HG02870 (cell line): Measurements from ENCODE around the gene TCP11L1.
"Not testable (repeated sequence)": the region's sequence is repeated elsewhere in the genome, so short reads cannot be mapped to it uniquely, and the experiment has no call there.

Experiments used
- ATAC-seq: cut with Tn5 transposase; IDR thresholded peaks from one replicate; pipeline ENCODE4 v1.9.1; 2021; ENCODE audit warnings: mild to moderate bottlenecking, moderate library complexity; ENCODE audit not compliant: unreplicated experiment

TCP11L1 gene

DNA sequence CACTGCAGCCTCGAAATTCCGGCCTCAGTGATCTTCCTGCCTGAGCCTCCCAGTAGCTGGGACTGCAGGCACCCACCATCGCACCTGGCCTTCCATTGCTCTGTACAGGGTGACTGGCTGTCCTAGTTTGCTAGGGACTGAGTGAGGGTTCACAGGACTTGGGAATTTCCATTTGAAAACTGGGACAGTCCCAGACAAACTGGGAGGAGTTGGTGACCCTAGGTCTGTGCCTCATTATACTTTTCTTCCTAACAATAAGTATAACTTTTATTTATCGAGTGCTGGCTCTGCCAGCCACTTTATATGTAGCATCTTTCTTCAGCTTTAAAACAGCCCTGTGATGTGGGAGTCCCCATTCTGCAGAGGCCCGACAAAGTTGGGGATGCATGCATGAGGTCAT, 25.5 kb downstream of the TCP11L1 start:
- ATAC-seq, result no peak

GRCh38 chr11:33065445-33066178, 26.2 kb downstream of the TCP11L1 start:
- ATAC-seq, result peak; percentile 39

GRCh38 chr11:33067294-33067693, 27.9 kb downstream of the TCP11L1 start:
- ATAC-seq, result no peak

- ATAC-seq, result no peak
Measured at GRCh38 chr11:33068611-33069340, 29.4 kb downstream of the TCP11L1 start.

DNA sequence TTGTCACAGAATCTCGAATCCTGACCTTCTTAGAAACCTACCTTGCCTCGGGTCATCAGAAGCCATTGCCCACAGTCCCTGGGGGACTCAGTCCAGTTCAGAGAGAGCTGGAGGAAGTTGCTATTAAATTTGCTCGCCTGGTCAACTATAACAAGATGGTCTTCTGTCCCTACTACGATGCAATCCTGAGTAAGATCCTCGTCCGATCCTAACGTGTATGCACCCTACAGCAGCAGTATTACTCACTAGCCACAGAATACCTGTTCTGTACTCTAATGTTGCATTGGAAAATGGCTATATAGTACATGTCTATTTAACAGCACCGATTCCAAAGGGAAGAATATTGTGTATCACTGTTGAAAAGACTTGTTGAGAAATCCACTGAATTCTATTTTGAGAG, 33.1 kb downstream of the TCP11L1 start:
- no peak for ATAC-seq

DNA sequence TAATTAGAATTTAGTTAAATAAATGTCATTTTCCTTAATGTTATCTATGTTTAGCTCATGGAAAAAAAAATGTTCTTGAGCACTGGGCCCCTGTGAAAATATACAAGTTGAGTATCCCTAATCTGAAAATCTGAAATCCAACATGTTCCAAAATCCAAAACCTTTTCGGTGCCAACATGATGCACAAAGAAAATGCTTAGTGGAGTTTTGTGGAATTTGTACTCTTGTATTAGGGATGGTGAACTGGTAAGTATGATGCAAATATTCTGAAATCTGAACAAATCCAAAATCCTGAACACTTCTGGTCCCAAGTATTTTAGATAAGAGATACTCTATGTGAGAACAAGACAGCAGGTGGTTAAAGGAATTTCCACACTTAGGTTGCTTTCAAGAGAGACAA, 44.5 kb downstream of the TCP11L1 start:
- ATAC-seq, result no peak

DNA sequence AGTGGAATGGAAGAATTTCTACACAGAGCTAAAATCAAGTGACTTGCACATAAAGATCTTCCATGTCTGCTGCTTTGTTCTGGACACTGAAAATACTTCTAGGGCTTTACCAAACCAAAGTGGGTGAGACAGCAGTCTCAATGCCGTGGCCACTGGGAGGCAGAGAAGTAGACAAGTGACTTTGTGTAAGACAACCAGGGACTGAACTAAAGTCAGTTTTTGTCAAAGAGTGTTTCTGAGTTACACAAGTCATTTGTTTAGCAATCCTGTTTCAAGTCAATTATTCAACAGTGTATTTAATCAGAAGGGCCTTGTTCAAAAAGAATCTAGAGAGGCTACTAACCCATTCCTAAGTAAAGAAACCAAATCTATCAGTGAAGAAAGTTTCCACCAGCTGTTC, 46.6 kb downstream of the TCP11L1 start:
- no peak for ATAC-seq

DNA sequence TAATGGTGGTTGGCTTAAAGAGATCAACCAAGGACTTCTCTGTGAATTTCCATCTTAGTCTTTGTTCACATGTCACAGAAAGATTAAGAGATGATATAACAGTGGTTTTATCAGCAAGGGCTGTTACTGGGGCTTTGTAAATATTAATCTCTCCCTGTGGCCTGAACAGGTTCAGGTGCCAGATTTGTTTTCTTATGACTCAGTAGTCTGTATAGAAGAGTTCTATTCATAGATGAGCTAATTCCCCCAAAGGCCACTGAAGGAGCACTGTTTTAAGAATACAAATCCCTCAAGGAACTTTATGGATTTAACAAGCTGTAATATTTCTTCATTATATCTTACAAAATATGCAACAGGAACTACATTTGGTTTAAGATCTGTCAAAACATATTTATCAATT, 50.4 kb downstream of the TCP11L1 start:
- ATAC-seq, result no peak

DNA sequence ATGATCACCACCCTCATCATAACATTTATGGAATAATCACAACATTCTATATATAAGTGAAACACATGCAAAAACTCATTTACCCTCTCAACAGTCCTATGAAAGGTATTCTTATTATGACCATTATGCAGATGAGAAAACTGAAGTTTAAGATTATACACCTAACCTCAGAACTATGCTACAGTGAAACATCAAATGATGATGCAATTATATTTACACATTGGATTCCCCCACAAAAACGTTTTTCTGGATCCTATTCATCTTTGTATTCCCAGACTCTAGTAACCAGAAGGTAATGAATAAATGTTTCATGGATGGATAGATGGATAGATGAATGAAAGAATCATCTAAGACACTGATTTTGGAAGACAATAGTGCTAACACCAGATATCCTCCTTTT, 54.8 kb downstream of the TCP11L1 start:
- no peak for ATAC-seq

GRCh38 chr11:33103836-33104235, 64.5 kb downstream of the TCP11L1 start:
- no peak for ATAC-seq

DNA sequence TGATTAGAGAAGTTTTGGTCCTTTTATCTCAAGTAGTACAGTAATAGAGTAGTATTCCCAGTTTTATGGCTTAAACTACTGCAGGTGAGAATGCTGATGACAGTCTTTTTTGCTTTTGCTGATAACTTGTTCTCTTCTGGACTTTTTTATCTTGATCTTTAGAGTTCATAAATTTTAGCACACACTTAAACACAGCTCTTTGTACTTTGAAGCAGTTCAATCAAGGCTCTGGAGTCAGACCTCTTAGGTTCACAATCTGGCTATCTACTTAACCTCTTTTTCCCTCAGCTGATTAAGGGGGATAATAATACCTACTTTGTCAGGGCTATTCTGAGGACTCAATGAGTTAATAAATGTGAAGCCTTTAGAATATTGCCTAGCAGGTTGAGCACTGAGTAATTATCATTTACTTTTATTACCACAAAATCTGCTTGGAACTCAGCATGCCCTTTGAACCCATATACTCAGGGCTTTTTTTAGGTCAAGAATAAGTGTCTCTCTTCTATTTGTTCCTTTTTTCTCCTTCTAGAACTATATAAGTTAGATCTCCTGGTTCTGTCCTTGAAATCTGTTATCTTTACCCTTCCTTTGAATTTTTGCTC, 70.0 kb downstream of the TCP11L1 start:
- ATAC-seq, result no peak

DNA sequence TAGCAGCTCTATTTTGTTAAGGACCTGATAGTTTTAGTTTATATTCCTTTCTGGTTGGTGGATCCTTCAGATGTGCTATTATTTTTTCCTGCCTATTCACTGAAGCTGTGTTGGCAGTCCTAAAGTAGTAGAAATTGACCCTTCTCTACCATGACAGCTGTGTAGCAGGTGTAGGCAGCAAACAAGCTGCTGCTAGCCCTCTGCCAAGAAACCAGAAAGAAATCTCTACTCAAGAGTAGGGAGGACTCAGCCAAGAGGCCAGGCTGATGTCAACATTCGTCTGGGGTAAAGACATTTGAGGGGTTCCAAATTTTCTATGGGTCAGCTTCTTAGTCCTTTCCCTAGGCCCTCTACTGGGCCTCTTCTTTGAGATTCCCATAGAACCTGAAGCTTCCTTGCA, 70.7 kb downstream of the TCP11L1 start:
- no peak for ATAC-seq

GRCh38 chr11:33116535-33116934, 77.2 kb downstream of the TCP11L1 start:
- no peak for ATAC-seq

DNA sequence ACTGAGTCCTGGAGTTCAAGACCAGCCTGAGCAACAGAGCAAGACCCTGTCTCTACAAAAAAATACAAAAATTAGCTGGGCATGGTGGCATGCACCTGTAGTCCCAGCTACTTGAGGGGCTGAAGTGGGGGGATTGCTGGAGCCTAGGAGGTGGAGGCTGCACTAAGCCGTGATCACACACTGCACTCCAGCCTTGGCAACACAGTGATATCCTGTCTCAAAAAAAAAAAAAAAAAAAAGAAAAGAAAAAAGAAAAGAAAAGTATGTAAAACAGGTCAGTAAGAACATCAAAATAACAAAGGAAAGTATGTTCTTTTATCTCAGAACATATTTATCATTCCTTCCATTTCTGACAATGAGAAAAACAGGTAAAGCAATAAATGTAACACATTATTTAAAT, 83.3 kb downstream of the TCP11L1 start:
- ATAC-seq, result not testable (repeated sequence)
